ENCODE results near the gene ADRA2A.

- TF ChIP-seq CTCF (IDR thresholded peaks at IDR 0.05) (no peak), POLR2A (IDR thresholded peaks at IDR 0.05) (no peak)
Observed at GRCh38 chr10:111101796-111102195, 25.0 kb downstream of the ADRA2A start.

All from heart left ventricle (tissue), 13 donors.